BJ (cell line): ENCODE data around the gene LRCH3. TPM values are rescaled to one million over a fixed set of nuclear protein-coding genes. Genes with fewer than 3 reads are reported as not detected.
"Not testable (repeated sequence)": the region's sequence is repeated elsewhere in the genome, so short reads cannot be mapped to it uniquely, and the experiment has no call there.

ENCODE experiments used
- CTCF ChIA-PET: fragments of 350-600 bp; formaldehyde crosslinking; extraction: SDS; loops from one replicate; lab custom pipeline; 2021; ENCODE audit warnings: antibody characterized with exemption, inconsistent platforms; lab: Yijun Ruan, JAX
- POLR2A ChIA-PET: fragments of 300-600 bp; sonication (Branson Sonifier 250); formaldehyde crosslinking; extraction: SDS; loops from one replicate; lab custom pipeline; 2021; ENCODE audit warnings: antibody characterized with exemption; lab: Charles Lee
- DNase-seq: peaks from one replicate; pipeline ENCODE4 v3.0.0-alpha.2; 2011; ENCODE audit warnings: low read depth
- H3K27me3 ChIP-seq: 2 replicates; pipeline ENCODE4 v1.6.0; 2011; ENCODE audit warnings: low read length; ENCODE audit not compliant: control insufficient read depth, insufficient read depth
- H3K36me3 ChIP-seq: 2 replicates; pipeline ENCODE4 v1.5.1; 2011; ENCODE audit warnings: low read length; ENCODE audit not compliant: control insufficient read depth, insufficient read depth
- H3K4me3 ChIP-seq: 2 replicates; pipeline ENCODE4 v1.5.1; 2011; ENCODE audit warnings: low read depth, mild to moderate bottlenecking, control low read depth, low read length
- CTCF ChIP-seq: IDR thresholded peaks from 2 replicates; pipeline ENCODE4 v1.5.1; 2011; ENCODE audit warnings: low read depth, mild to moderate bottlenecking, control low read depth, inconsistent platforms, low read length, moderate library complexity; ENCODE audit not compliant: insufficient read depth
- polyA plus RNA-seq: library from polyadenylated mRNA; depleted of rRNA; stranded (reverse); fragments of >200 nt; gene quantifications from 2 replicates; pipeline ENCODE4 v1.2.3, GENCODE V29; 2011

Gene LRCH3
- polyA plus RNA-seq, 1 experiment: 155 TPM

DNA sequence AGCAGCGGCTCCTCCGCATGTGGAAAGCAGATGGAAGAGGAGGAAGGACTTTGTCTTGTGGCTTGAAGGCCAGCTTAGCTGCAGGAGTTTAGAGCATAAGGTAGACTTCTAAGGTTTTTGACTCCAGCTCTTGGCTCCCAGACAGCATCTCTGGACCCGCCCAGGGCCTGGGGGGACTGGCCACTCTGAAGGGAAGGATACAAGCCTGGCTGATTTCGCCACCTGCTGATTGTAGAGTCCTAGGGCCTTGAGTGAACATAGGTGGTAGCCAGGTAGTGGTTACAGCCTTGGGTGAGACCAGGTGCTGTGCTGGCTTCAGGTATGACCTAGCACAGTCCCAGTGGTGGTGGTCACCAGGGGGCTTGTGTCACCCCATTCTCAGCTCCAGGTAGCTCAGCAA is 110.6 kb downstream of the LRCH3 start:
- H3K36me3 ChIP-seq: no peaks in the 10 kb centered on the region
- CTCF ChIA-PET: interaction anchor here (0.7 kb wide), 1 partner anchor 11 kb away, joined by 3 read pairs; no protein-coding TSS in a partner anchor
- DNase-seq: no peak
- no peaks in the 10 kb centered on the region for H3K27me3 ChIP-seq
- no peak for TF ChIP-seq CTCF
- H3K4me3 ChIP-seq: no peak overlapping the region
- POLR2A ChIA-PET: no interaction called here

- no peaks in the 10 kb centered on the region for H3K36me3 ChIP-seq
- H3K27me3 ChIP-seq: no peaks in the 10 kb centered on the region
- POLR2A ChIA-PET: no interaction called here
- CTCF ChIA-PET: interaction anchor here (0.7 to 5.1 kb wide), 22 partner anchors 8 to 184 kb away, joined by 3 to 54 read pairs (median 4); no protein-coding TSS in a partner anchor
- DNase-seq: peak; percentile 89
- TF ChIP-seq CTCF: peak; percentile 94
- H3K4me3 ChIP-seq: no peak overlapping the region
Measured at GRCh38 chr3:197906023-197906849, 115.2 kb downstream of the LRCH3 start.

GRCh38 chr3:197906850-197907187 is 115.8 kb downstream of the LRCH3 start:
- no peak for DNase-seq
- H3K36me3 ChIP-seq: no peaks in the 10 kb centered on the region
- H3K4me3 ChIP-seq: no peak overlapping the region
- no peaks in the 10 kb centered on the region for H3K27me3 ChIP-seq
- POLR2A ChIA-PET: interaction anchor here (0.6 kb wide), 1 partner anchor 29 kb away, joined by 4 read pairs; no protein-coding TSS in a partner anchor
- TF ChIP-seq CTCF: no peak
- CTCF ChIA-PET: interaction anchor here (0.9 to 5.1 kb wide), 3 partner anchors 10 to 36 kb away, joined by 3 to 54 read pairs (median 3); no protein-coding TSS in a partner anchor

DNA sequence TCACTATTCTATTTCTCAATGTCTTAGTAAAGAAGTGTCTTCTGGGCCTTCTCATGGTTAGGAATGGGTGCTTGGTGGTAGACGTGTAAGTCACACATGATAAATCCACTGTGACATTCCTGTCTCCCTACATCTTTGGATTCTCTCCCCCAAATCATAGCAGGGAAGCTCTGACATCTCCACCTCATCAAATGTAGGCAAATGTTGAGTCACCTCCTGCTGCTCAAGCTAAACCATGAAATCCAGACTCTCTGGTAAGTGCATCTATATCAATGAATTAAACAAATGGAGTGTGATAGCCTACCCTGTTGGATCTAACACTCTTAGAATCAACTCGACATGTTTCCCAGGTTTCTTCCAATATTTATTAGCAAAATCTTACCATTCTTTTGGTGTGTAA is 116.1 kb downstream of the LRCH3 start:
- Histone ChIP-seq H3K36me3 (no peaks in the 10 kb centered on the region), H3K4me3 (no peak overlapping the region), H3K27me3 (no peaks in the 10 kb centered on the region)
- POLR2A ChIA-PET: interaction anchor here (0.6 kb wide), 1 partner anchor 29 kb away, joined by 4 read pairs; no protein-coding TSS in a partner anchor
- CTCF ChIA-PET: interaction anchor here (0.9 to 5.1 kb wide), 3 partner anchors 10 to 36 kb away, joined by 3 to 54 read pairs (median 3); no protein-coding TSS in a partner anchor
- no peak for DNase-seq
- no peak for TF ChIP-seq CTCF

DNA sequence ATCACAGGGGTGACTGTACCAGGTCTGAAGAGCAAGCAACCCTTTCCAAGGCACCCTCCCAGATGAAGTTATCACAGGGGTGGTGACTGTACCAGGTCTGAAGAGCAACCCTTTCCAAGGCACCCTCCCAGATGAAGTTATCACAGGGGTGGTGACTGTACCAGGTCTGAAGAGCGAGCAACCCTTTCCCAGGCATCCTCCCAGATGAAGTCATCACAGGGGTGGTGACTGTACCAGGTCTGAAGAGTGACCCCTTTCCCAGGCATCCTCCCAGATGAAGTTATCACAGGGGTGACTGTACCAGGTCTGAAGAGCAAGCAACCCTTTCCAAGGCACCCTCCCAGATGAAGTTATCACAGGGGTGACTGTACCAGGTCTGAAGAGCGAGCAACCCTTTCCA is 117.5 kb downstream of the LRCH3 start:
- CTCF ChIA-PET, H3K36me3 ChIP-seq, POLR2A ChIA-PET, H3K4me3 ChIP-seq, H3K27me3 ChIP-seq: not testable (repeated sequence)
- DNase-seq: peak; percentile 4
